LoVo (cell line): ENCODE data around the gene ZNF335.
A peak's percentile ranks its signal among the peaks of the same experiment; 100 is the strongest.
"Not testable (repeated sequence)": the region's sequence is repeated elsewhere in the genome, so short reads cannot be mapped to it uniquely, and the experiment has no call there.

Experiments used
- DNase-seq: peaks from one replicate; pipeline ENCODE4 v3.0.0-alpha.2; 2016; ENCODE audit warnings: low spot score

ZNF335 gene

DNA sequence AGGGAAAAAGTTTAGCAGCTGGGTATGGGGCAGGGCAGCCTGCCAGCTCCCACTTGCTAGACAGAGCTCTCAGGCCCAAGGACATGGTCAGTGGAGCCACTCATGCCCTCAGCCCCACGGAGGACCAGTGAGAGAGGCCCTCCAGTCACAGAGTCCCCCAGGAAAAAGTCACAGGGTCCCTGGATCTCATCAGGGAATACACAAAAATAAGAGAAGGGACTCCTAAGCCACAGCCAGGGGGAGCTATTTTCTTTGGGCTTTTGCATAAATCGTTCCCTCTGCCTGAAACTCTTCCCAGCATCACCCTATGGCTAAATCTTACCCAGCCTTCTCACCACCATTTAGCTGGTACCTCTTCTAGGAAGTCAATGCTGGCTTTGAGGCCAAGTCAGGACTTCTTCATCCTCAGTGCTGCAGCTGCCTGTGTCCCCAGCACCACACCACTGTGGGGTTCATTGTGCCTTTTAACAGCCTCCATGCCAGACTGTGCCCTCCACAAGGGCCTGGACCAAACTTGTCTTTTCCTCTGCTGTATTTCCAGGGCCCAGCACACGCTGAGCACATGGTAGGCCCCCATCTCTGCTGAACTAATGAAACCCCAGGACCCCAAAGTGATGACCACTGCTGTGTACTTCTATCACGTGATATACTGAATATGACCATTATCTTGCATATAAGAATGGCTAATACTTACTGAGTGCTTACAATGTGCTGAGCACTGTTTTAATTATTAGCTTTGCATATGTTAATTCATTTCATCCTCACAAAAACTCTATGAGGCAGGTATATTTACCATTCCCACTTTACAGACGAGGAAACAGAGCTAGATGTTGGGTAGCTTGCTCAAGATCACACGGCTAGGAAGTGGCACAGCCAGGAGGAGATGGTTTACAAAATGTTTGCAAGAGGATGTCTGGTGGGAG is 2.0 kb downstream of the ZNF335 start:
- peak; percentile 58 for DNase-seq

DNA sequence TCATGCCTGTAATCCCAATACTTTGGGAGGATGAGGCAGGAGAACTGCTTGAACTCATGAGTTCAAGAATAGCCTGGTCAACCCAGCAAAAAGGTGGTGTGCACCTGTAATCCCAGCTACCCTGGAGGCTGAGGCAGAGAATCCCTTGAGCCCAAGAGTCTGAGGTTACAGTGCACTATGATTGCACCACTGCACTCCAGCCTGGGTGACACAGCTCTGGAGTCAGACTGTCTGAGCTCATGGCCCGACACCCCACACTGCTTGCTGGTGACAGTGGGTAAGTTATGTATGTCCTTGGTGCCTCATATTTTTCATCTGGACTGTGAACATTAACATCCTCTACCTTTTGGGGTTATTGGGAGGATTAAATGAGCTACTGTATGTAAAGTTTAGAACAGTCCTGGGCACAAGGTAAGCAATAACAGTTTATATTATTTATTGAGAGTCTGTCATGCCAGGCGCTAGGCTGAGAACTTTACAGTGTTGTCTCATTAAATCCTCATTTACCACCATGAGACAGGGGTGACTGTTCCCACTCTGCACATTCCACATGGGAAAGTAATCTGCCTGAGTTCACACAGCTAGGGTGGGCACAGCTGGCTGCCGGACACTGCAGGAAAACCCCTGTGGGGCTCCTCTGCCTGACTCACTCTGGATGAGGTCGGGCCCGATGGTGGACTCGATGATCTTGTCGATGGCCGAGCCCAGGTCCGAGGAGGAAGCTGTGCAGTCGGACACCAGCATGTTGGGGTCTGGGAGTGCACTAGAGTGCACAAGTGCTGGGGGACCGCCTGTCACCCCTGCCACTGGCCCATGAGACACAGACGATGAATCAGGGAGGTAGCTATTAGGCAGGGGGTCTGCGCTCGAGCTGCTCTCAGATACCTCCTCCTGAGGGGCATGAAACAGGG is 2.9 kb downstream of the ZNF335 start:
- DNase-seq: no peak

DNA sequence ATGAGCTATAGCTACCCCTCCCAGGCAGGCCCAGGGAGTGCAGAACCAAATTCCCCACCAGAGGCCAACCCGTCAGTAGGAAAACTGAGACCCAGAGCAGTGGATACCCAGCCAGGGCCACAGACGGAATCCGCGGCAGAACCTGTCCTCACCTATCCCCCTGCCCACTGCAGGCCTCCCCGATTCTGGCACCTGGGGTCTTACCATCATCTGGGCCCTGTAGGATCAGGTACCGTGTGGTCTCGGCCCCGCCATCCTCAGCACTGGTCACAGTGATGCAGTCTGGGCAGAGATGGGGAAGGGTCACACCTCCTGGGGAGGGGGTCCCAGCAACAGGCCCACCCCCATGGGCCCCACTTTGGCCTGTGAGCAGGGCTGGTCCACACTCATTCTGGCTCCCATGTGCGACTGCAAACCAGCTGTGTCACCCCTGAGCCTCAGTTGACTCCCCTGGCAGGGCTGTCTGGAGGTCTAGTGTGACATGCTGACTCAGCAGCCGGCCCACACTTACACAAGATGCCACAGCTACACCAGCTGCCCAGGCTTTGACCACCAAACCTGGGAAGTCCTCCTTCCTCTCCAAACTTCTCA is 3.8 kb downstream of the ZNF335 start:
- DNase-seq: no peak

DNA sequence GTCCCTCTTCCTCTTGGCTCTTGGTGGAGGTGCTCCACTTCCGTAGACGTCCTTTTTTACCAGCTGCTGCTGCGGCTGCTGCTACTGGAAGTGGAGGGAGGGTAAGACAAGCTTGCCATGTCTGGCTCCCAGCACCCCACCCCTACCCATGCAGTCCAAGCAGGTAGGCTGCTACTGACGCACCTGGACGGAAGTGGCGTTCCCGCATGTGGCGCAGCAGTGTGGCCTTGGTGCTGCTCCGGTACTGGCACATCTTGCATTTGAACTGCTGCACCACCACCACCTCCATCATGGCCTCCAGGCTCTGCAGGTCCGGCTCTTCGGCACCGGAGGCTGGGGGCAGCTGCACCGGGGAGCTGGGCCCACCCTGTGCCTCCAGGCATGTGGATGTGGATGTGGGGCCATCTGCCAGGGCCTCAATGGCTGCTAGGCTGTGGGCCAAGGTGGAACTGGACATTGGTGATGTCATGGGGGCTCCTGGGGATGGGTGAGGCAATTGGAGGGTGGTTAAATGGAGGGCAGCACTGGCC is 4.4 kb downstream of the ZNF335 start:
- no peak for DNase-seq

DNA sequence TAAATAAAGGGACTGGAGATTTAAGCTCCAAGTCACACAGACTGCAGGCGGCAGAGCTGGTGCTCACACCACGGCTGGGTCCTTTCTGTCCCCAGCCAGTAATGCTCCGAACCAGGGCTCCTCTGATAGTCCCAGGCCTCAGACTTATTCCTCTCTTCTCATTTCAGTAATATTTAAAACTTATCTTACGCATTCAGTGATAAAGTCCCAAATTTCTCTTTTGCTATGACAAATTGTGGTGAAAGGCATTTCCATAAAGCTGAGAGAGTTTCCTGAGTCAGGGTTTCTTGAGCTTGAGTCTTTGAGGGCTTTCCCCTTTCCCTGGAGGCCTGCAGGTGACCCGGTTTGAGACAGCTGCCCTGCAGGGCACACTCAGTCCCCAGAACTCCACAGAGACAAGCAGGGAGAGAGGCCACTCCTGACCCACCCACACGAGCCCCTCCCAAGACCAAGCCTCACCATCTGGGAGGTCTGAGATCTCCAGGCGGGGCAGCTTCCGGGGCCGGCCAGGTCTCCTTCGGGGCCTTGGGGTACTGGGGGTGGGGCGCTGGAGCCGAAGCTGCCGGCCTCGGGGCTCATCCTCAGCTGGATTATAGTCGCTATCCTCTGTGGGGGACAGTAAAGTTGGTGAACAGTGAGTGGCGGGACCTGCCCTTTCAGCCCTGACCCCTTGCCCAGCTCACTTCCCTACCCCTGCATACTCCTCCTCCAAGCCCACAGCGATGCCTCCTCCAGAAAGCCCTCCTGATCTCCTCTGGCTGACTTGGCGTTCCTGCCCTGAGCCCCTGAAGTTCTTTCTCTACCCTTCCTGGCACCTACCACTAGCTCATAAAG is 6.6 kb downstream of the ZNF335 start:
- no peak for DNase-seq

DNA sequence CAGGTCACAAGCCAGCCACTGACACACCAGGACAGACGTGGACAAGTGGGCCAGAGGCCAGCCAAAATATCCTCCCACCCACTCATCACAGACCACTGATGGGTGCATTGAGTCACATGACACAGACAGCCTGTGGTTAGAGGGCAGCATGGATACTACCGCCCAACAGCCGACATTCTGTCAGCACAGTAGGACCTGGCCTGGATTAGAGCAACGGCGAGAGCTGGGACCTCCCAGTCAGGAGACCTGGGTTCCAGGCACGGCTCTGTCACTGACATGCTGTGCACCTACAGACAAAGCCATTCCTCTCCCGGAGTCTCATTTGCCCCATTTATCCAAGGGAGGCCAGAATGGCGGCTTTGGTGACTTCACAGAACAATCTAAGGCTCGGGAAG is 8.0 kb downstream of the ZNF335 start:
- no peak for DNase-seq

DNA sequence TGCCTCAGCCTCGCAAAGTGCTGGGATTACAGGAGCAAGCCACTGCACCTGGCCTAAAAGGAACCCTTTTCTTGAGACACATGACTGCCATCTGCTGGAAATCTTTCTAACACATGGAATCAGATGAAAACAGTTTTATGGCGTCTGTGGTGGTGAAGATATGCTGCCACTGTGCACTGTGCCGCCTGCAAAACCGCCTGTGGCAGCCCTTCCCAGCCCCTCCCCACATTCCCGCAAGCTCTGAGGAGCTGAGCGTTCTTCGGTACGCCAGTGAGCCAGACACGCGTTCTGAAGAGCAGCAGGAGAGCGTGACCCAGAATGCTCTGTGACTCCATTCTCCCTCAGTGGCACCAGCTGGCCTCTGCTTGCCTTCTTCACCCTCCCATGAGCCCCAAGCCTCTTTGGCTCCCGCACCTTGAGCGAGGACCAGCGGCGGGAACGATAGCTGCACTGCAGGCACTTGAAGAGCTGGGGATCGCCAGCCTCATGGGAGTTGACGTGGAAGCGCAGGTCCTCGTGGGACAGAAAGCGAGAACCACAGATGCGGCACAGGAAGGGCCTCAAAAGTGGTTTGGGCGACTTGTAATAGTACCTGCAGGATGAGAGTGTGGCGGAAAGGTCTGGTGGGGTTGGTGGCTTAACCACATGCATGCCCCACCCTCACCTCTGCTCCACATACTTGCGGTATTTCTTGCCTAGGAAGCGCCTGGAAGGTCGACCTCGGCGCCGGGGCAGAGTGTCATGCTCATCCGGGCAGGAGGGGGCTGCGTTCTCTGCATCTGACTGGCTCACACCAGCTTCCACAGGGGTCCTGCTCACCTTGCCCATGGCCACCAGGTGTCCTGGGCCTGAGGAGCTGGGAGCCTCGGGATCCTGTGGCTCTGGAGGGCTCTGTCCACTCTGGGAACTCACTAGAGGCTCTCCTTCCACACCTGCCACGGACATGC is 8.7 kb downstream of the ZNF335 start:
- peak; percentile 12 for DNase-seq

DNA sequence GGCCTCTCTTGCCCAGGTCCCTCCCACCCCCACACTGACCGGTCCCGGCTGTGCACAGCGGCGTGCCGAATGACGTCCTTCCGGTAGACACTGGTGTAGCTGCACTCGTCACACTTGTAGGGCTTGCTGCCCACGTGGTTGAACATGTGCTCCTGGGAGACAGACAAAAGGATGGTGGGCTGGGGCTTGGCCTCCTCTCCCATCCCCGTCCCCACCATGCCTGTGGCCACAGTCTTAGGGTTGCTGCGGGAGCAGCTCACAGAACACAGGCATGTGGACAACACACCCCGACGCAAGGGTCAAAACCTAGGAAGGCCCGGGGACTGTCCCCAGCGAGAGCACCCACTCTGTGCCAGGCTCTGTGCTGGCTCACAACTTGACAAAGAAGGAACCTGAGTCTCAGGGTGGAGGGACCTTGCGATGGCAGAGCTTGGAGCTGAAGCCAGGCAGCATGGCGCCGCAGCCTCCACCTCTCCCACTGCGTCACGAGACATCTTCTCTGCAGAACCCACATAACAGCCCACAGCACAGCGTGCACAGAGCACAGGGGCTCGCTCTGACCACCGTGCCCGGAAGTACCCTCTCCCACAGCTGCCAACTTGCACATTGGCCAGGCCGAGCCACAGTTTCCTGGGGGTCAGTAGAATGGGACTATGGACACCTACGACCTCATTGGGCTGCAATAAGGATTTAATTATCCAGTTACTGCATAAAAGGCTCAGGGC is 9.8 kb downstream of the ZNF335 start:
- no peak for DNase-seq

DNA sequence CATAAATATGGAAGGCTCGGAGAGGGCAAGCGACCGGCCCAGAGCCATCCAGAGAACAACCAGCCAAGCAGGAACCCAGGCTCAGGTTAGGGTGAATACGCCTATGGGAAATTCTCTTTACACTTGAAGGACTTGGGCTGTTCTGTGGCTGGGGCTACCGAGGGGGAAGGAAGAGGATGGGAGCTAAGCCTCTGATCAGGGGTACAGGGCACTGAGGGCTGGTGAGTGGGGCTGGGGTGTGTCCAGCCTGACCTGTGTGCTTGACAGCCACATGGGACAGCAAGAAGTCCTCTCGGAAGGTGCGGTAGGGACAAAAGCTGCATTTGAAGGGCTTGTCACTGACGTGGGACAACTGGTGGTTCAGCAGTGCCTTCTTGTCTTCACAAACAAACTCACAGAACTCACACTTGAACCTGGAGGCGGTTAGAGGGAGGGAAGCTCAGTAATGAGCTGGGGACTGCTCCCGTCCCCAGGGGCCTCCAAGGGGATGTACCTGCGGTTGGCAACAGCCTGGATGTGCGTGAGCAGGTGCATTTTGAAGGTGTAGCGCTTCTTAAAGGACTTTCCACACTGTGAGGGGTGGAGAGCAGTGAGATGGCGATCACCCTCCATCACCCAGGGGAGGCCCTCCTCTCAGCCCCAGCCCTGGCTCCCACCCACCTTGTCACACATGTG is 11.9 kb downstream of the ZNF335 start:
- DNase-seq: no peak

DNA sequence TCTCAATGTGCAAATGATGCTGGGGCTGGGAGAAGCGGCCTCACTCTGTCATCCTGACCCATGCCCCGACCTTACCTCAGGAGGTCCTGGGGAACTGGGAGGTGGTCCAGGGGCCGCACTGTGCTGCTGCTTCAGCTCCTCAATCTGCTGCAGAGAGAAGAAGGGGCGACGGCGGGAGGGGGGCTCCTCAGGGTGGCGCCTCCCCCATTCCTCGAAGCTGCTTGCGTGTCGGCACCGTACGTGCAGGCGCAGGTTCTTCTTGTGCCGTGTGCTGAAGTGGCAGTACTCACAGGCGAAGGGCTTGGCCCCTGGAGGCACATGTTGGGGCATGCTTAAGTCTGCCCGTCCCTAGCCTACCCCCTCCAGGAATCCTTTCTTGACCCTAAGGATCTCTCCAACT is 12.9 kb downstream of the ZNF335 start:
- no peak for DNase-seq

DNA sequence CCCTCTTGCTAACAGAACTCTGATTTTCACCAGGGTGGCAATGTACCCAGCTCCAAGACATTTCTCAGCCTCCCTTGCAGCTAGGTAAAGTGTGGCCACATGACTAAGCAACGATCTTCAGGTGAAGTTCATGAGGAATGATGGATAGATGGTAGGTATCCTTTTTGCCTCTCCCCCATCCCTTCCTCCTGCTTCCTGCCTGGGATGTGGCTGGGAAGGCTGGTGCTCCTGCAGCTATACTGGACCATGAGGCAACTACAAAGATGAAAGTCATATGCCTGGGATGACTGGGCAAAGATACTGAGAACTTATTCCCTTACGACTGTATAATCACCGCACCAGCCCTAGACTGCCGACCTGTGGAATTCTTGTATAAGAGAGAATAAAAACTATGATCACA is 13.4 kb downstream of the ZNF335 start:
- no peak for DNase-seq

DNA sequence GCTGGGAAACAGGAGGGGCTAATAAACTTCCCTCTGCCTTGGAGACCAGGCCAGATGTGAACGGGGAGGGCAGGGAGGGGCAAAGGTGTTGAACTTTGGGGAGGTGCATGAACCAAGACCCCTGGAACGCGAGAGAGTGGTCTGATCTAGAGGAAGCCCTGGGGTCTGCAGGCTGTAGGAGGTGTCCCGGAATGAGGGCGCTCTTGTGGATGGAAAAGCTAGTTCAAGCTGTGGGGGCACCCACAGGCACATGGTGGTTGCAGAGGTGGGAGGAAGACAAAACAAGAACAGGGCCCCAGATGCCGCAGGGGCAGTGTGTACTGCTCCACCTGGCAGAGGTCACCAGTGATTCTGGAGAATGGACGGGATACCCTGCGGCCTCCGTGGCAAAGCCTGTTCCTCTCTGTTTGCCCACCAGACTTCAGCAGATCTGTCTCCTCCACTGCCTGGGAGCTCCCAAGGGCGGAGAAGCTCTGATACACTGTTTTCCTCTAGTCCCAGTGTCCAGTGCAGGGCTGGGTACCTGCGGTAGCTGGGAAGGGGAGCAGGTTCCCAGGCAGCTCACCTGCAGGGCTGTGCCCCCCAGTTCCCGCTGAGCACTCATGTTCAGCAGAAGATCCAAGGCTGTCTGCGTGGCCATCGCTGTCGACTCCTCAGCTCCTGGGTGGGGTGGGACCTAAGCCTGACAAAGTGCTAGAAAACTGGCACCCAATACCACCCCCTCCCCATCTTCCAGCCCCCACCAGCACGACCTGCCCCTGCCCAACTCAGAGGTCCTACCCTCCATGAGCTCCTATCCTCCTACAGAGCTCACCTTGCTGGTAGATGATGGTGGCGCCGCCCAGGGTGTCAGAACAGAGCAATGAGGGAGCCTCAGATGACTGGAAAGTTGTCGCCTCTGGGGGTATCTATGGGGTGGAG is 14.7 kb downstream of the ZNF335 start:
- DNase-seq: no peak

DNA sequence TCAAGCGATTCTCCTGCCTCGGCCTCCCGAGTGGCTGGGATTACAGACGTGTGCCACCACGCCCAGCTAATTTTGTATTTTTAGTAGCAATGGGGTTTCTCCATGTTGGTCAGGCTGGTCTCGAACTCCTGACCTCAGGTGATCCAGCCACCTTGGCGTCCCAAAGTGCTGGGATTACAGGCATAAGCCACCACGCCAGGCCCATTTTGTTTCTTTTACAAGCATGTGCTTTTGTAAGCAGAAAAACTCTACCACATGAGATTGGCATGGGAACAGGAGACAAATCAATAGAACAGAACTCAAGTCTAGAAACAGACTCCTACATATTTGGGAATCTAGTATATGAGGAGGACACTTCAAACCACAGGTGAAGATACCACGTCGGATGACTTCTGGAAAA is 15.7 kb downstream of the ZNF335 start:
- not testable (repeated sequence) for DNase-seq

DNA sequence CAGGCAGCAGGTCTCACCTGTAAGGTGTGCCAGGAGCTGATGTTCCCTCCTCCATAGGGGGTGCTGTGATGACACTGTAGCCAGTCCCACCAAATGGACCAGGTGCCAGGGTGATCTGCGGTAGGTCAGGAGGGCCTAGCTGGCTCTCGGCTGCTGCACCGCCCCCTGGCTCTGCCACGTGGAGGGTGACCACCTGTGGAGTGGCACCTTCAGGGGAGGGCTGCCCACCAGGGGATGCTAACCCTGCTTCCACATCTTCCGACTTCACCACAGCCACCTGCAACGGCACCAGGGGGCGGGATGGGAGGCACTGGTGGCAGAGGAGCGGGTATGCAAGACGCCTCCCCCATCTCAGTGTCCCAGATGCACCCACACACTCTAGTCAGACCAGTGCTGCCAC is 18.3 kb downstream of the ZNF335 start:
- DNase-seq: no peak

DNA sequence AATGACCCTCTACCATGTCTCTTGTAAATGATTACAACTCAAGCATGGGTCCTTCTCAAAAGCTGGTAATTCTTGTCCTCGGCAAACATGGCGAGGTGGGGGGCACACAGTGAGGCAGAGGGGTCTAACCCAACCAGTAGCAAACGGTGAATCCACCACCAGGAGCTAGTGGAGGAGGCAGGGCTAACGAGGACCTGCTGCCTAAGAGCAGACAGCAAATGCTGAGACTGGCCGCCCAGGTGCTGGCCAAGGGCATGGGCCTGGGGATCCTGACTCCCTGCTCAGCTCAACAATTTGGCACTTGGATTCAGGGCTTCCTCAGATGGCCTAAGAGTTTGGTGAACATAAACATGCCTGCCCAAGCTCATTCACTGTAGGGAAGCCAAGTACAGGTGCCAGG is 19.1 kb downstream of the ZNF335 start:
- DNase-seq: no peak

DNA sequence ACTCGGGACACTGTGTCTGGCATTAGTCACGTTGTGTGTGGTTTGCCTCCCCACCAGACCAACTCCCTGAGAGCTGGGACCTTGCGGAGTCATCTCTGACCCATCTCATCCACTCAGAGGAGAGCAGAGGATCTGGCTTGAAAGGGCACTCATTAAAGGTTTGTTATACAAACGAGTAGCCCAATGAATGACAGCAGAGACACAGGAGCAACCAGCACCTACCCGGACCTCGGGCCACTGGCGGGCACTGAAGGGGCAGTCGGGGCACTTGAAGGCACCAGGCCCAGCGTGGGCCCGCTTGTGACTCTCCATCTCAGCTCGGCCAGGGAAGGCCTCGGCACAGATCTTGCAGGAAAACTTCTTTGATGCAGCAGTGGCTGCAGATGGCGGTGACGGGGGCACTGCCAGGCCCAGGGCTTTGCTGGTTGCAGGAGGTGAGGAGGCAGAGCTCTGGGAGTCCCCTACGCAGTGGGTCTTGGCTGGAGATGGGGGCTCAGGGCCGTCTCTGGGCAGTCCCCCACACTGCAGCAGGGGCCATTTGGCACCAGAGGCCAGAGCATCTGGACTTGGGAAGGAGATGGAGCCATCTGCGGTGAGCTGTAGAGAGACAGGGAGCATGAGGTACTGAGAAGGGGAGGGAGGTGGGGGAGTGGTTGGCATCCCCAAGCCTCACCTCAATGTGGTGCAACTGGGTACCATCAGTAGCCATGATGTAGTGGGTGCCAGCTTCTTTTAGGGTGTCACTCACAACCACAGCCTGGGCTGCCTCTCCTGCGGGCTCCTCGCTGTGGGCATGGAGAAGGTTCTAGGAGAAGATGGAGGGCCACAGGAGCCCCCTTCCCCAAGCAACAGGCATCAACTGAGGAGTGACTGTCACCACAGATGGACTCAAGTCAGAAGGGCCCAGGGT is 19.8 kb downstream of the ZNF335 start:
- DNase-seq: no peak

DNA sequence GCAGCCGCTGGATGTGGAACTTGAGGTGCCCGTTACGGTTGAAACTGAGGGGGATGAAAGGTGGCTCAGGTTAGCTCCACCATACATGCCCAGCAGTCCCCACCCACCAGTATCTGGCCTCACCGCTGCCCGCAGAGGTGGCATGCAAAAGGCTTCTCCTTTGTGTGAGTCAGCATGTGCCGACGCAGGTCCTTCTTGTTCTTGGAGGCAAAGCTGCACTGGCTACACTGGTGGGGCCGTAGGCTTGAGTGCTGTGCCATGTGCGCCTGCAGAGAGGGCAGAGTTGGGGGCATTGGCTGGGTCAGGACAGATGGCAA is 21.7 kb downstream of the ZNF335 start:
- DNase-seq: no peak
